Endothelial cell of umbilical vein (primary cell): ENCODE data around the gene TLE1. TPM values are rescaled to one million over a fixed set of nuclear protein-coding genes. Genes with fewer than 3 reads are reported as not detected.

Experiments used
- BruUV-seq: library from RNA; stranded (reverse); fragments of 400-500 nt; replicated peaks from 2 replicates; lab custom pipeline; 2021; lab: Mats Ljungman, UMichigan
- CTCF ChIA-PET: fragments of 300-600, 350-600 bp; sonication (Branson Sonifier 250); formaldehyde crosslinking; loops from one replicate; lab custom pipeline; 2021; ENCODE audit warnings: antibody characterized with exemption, inconsistent platforms; lab: Charles Lee
- POLR2A ChIA-PET: fragments of 300-600, 350-600 bp; sonication (Branson Sonifier 250); formaldehyde crosslinking; loops from one replicate; lab custom pipeline; 2021; ENCODE audit warnings: antibody characterized with exemption, inconsistent platforms; lab: Charles Lee
- DNase-seq: peaks from one replicate; pipeline ENCODE4 v3.0.0-alpha.2; 2011; ENCODE audit warnings: low read depth, low spot score
- FAIRE-seq: peaks from 2 replicates; lab custom pipeline; 2011; peaks lifted over from hg19 to GRCh38; lab: Jason Lieb, UNC
- H2AFZ ChIP-seq: 2 replicates; pipeline ENCODE4 v1.6.0; 2012; ENCODE audit warnings: low read depth, low read length, control low read depth, inconsistent platforms
- H3K27ac ChIP-seq: 2 replicates; pipeline ENCODE4 v1.5.1; 2011; ENCODE audit warnings: low read depth, mild to moderate bottlenecking, control low read depth, low read length, moderate library complexity; ENCODE audit not compliant: insufficient read depth
- H3K27me3 ChIP-seq, 2 experiments: 2 replicates each; pipeline versions ENCODE4 v1.6.0 to v1.6.1; 2011; ENCODE audit warnings: low read length in 2 of 2, mixed read lengths in 1 of 2; ENCODE audit not compliant: control insufficient read depth in 2 of 2, insufficient read depth in 2 of 2
- H3K36me3 ChIP-seq, 2 experiments: 2 replicates in 1 of 2; 3 replicates in 1 of 2; pipeline ENCODE4 v1.5.1; 2011; ENCODE audit warnings: low read length in 2 of 2, mild to moderate bottlenecking in 1 of 2, moderate library complexity in 1 of 2; ENCODE audit not compliant: control insufficient read depth in 2 of 2, insufficient read depth in 2 of 2; ENCODE audit errors: extremely low read depth in 1 of 2
- H3K4me1 ChIP-seq: 3 replicates; pipeline ENCODE4 v1.5.1; 2011; ENCODE audit warnings: mild to moderate bottlenecking, low read length; ENCODE audit not compliant: control insufficient read depth, insufficient read depth; ENCODE audit errors: extremely low read depth
- H3K4me2 ChIP-seq: 2 replicates; pipeline ENCODE4 v1.6.1; 2011; ENCODE audit warnings: low read length, control low read depth, mixed read lengths; ENCODE audit not compliant: insufficient read depth
- H3K4me3 ChIP-seq, 3 experiments: fragments of 200-600 bp in 1 of 3; sonication (generic), shearing (Covaris generic) in 1 of 3; replicated peaks in 1 of 3; 2 replicates each; pipeline ENCODE4 v1.5.1; 2011 to 2016; ENCODE audit warnings: control low read depth in 3 of 3, low read length in 3 of 3, mild to moderate bottlenecking in 2 of 3, inconsistent platforms in 1 of 3, low read depth in 1 of 3, moderate library complexity in 1 of 3; ENCODE audit not compliant: insufficient read depth in 1 of 3
- H3K79me2 ChIP-seq: 2 replicates; pipeline ENCODE4 v1.6.0; 2012; ENCODE audit warnings: low read length, inconsistent platforms; ENCODE audit not compliant: control insufficient read depth, insufficient read depth
- H3K9ac ChIP-seq: replicated peaks from 2 replicates; pipeline ENCODE3; 2011; ENCODE audit warnings: low read length, control low read depth; ENCODE audit not compliant: insufficient read depth; ENCODE audit errors: extremely low read depth
- H3K9me1 ChIP-seq: replicated peaks from 3 replicates; pipeline ENCODE4 v1.6.0; 2011; ENCODE audit warnings: mild to moderate bottlenecking, low read length; ENCODE audit not compliant: control insufficient read depth, insufficient read depth; ENCODE audit errors: extremely low read depth
- H3K9me3 ChIP-seq: replicated peaks from 2 replicates; pipeline ENCODE4 v1.5.1; 2012; ENCODE audit warnings: low read length, inconsistent platforms; ENCODE audit not compliant: control insufficient read depth, insufficient read depth
- H4K20me1 ChIP-seq: replicated peaks from 2 replicates; pipeline ENCODE3; 2011; ENCODE audit warnings: mild to moderate bottlenecking, low read length; ENCODE audit not compliant: control insufficient read depth, insufficient read depth; ENCODE audit errors: extremely low read depth
- CTCF ChIP-seq, 2 donors: IDR thresholded peaks; 1 replicate in 1 of 2; 2 replicates in 1 of 2; pipeline ENCODE4 v1.5.1; 2011; ENCODE audit warnings: low read length in 2 of 2, mild to moderate bottlenecking in 2 of 2, moderate library complexity in 2 of 2, control low read depth in 1 of 2, inconsistent platforms in 1 of 2, low read depth in 1 of 2; ENCODE audit not compliant: insufficient read depth in 1 of 2; ENCODE audit errors: extremely low read depth in 1 of 2
- EZH2 ChIP-seq: IDR thresholded peaks from 2 replicates; pipeline ENCODE4 v1.6.1; 2012; ENCODE audit warnings: borderline replicate concordance, low read depth, mild to moderate bottlenecking, moderate library complexity, low read length, inconsistent platforms; ENCODE audit not compliant: severe bottlenecking
- FOS ChIP-seq: IDR thresholded peaks from 2 replicates; pipeline ENCODE4 v1.6.1; 2011; ENCODE audit warnings: mild to moderate bottlenecking, low read length, moderate library complexity, borderline replicate concordance; ENCODE audit not compliant: insufficient read depth
- GATA2 ChIP-seq: IDR thresholded peaks from 2 replicates; pipeline ENCODE4 v1.7.0; 2011; ENCODE audit warnings: low read depth, mild to moderate bottlenecking, moderate library complexity, mixed read lengths, low read length; ENCODE audit not compliant: insufficient read length, insufficient read depth
- JUN ChIP-seq: IDR thresholded peaks from 2 replicates; pipeline ENCODE4 v1.6.1; 2011; ENCODE audit warnings: borderline replicate concordance, low read depth; ENCODE audit not compliant: insufficient read length, insufficient read depth
- MAX ChIP-seq: IDR thresholded peaks from 2 replicates; pipeline ENCODE4 v1.6.1; 2011; ENCODE audit not compliant: insufficient read depth, insufficient read length
- MYC ChIP-seq: IDR thresholded peaks from one replicate; pipeline ENCODE4 v1.6.1; 2011; ENCODE audit warnings: mild to moderate bottlenecking, low read depth, low read length
- POLR2A ChIP-seq: IDR thresholded peaks from 2 replicates; pipeline ENCODE4 v1.6.1; 2012; ENCODE audit warnings: low read depth, mild to moderate bottlenecking, control low read depth, low read length
- POLR2AphosphoS5 ChIP-seq: IDR thresholded peaks from 2 replicates; pipeline ENCODE4 v1.6.1; 2012; ENCODE audit warnings: low read depth, mild to moderate bottlenecking, control low read depth, low read length, moderate library complexity; ENCODE audit not compliant: insufficient read depth
- dilution Hi-C: fragments of 300-500 bp; cut with MboI; formaldehyde crosslinking; loops from one replicate; pipeline ENCODE4 v1.15.0; 2019; ENCODE audit warnings: low sequenced_read_pairs; ENCODE audit not compliant: extremely low pct_ligation_motif_present
- intact Hi-C: fragments of 100-400 bp; cut with micrococcal nuclease; formaldehyde crosslinking; loops from one replicate; pipeline ENCODE4 v1.10.0; 2022
- polyA plus RNA-seq, 4 experiments: library from polyadenylated mRNA; depleted of rRNA in 3 of 4; stranded (reverse) in 3 of 4; unstranded in 1 of 4; fragments of >200 nt; gene quantifications; 2 replicates each; pipeline versions ENCODE4 v1.2.1 to v1.2.3, GENCODE V29; 2011 to 2012; ENCODE audit warnings: missing spikeins in 1 of 4
- total RNA-seq: library from RNA; stranded (reverse); gene quantifications from 2 replicates; pipeline ENCODE4 v1.2.3, GENCODE V29; 2021

The TLE1 gene
- total and polyA plus RNA-seq, 2 donors (not counting 3 experiments of a cell fraction or from before 2014, with no cell fraction given), result 55.0 to 58.2 TPM

GRCh38 chr9:81682177-81682576 is 7.2 kb downstream of the TLE1 start:
- dilution Hi-C loops (no loop called here), intact Hi-C loops (loop anchor here (10.0 kb wide), 1 partner anchor 1077 kb away; no protein-coding TSS in a partner anchor)
- ChIA-PET CTCF (interaction anchor here (1.1 kb wide), 1 partner anchor 152 kb away, joined by 4 read pairs; no protein-coding TSS in a partner anchor), POLR2A (no interaction called here)
- H3K4me1 ChIP-seq, result peaks cover 43% of the 10 kb centered on the region
- H3K9ac ChIP-seq, result no peak overlapping the region
- peaks cover 7% of the 10 kb centered on the region for H4K20me1 ChIP-seq
- H2AFZ ChIP-seq, result no peak overlapping the region
- TF ChIP-seq POLR2AphosphoS5, result no peak
- no peak for TF ChIP-seq MYC
- TF ChIP-seq CTCF (IDR thresholded peaks at IDR 0.05; ENCODE audit: extremely low read depth in 1 of 2, insufficient read depth in 1 of 2, low read depth in 1 of 2, low read length in 2 of 2), result no peak
- TF ChIP-seq JUN, result no peak
- TF ChIP-seq POLR2A, result no peak
- no peak for TF ChIP-seq GATA2
- no peak for TF ChIP-seq EZH2
- no peak for TF ChIP-seq FOS
- TF ChIP-seq MAX, result no peak
- peaks cover 65% of the 10 kb centered on the region for H3K79me2 ChIP-seq
- no peak overlapping the region for H3K4me3 ChIP-seq
- no peaks in the 10 kb centered on the region for H3K9me3 ChIP-seq
- FAIRE-seq (no peak), DNase-seq (no peak)
- no TSS peak for BruUV-seq
- no peaks in the 10 kb centered on the region for H3K9me1 ChIP-seq
- no peak overlapping the region for H3K27ac ChIP-seq
- no peak overlapping the region for H3K4me2 ChIP-seq
- no peaks in the 10 kb centered on the region for H3K27me3 ChIP-seq
- peaks cover 4 to 12% of the 10 kb centered on the region in 2 experiments for H3K36me3 ChIP-seq
